GM20431 (cell line): ENCODE data around the gene TSPAN6.

ENCODE experiments used
- in situ Hi-C: fragments of 300-500 bp; cut with MseI, MboI; formaldehyde crosslinking; loops from one replicate; pipeline ENCODE4 v1.15.0; 2020; ENCODE audit warnings: low sequenced_read_pairs; ENCODE audit not compliant: unreplicated experiment

TSPAN6 gene, protein sequence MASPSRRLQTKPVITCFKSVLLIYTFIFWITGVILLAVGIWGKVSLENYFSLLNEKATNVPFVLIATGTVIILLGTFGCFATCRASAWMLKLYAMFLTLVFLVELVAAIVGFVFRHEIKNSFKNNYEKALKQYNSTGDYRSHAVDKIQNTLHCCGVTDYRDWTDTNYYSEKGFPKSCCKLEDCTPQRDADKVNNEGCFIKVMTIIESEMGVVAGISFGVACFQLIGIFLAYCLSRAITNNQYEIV

DNA sequence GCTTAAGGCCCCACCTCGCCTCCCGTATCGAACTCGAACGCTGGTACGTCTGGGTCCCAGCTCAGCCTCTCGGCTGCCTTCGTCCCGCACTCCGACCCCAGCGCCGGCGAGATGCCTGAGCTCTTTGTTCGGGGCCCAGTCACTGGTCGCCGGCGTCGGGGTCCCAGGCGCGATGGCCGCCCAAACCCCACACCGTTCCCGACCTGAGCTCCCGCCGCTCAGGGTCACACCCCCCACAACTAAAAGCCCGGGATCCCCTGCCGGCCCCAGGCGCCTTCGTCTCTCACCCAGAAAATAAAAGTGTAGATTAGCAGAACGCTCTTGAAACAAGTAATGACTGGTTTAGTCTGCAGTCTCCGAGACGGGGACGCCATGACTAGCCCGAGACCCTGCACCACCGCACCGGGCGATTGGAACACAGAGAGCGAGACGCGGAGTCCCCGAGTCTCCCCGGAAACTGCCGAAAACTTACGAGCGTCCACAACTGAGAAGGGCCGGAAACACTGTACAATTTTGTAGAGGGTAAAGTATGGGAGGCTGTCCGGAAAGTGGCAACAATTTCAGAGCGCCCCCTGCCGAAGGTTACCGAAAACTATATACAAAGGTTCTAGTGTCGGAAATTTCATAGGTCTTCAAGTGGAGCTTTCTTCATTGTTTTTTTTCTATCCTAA is at the start of gene TSPAN6:
Gene TSPAN6, minus strand, starts transcription at position 486 of the 671 bp plus-strand sequence. Its CDS starts 112 bp downstream, at position 374.
- in situ Hi-C loops = no loop called here

- in situ Hi-C loops = no loop called here
Observed at GRCh38 chrX:100685997-100686305, 49.3 kb upstream of the TSPAN6 start.

- in situ Hi-C loops = no loop called here
Observed at GRCh38 chrX:100685284-100685996, 48.8 kb upstream of the TSPAN6 start.

- in situ Hi-C loops = no loop called here
Observed at GRCh38 chrX:100682939-100683338, 46.3 kb upstream of the TSPAN6 start.

- in situ Hi-C loops = no loop called here
Observed at GRCh38 chrX:100681599-100681998, 45.0 kb upstream of the TSPAN6 start.

- in situ Hi-C loops = no loop called here
Observed at GRCh38 chrX:100680756-100681155, 44.1 kb upstream of the TSPAN6 start.

- in situ Hi-C loops = no loop called here
Observed at GRCh38 chrX:100677611-100678181, 41.1 kb upstream of the TSPAN6 start.

- in situ Hi-C loops = no loop called here
Observed at GRCh38 chrX:100674705-100675104, 38.1 kb upstream of the TSPAN6 start.

GRCh38 chrX:100673397-100673953 is 36.9 kb upstream of the TSPAN6 start:
- in situ Hi-C loops = no loop called here

GRCh38 chrX:100672966-100673365 is 36.4 kb upstream of the TSPAN6 start:
- in situ Hi-C loops = no loop called here

GRCh38 chrX:100663642-100664041 is 27.0 kb upstream of the TSPAN6 start:
- in situ Hi-C loops = no loop called here

DNA sequence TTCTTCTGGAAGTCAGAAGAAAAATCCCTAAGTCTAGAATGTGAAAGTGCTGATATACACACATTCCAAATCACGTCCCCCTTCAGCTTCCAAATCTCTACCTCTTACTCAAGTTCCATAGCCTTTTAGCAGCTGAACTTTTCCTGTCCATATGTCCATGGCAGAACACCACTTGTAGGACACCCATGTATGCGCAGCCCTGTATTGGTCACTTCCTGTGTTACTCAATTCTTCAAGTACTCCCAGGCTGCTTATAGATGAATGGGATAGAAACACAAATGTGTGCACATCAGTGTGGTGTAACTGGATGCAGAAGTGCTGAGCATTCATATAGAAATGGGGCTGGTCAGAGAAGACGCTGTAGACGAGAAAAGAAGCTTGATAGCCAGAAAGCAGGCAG is 26.2 kb upstream of the TSPAN6 start:
- in situ Hi-C loops = no loop called here

GRCh38 chrX:100662170-100662569 is 25.6 kb upstream of the TSPAN6 start:
- in situ Hi-C loops = no loop called here

- in situ Hi-C loops = no loop called here
Observed at GRCh38 chrX:100659431-100660137, 23.0 kb upstream of the TSPAN6 start.

GRCh38 chrX:100658941-100659381 is 22.4 kb upstream of the TSPAN6 start:
- in situ Hi-C loops = no loop called here

- in situ Hi-C loops = no loop called here
Observed at GRCh38 chrX:100654261-100654660, 17.7 kb upstream of the TSPAN6 start.

DNA sequence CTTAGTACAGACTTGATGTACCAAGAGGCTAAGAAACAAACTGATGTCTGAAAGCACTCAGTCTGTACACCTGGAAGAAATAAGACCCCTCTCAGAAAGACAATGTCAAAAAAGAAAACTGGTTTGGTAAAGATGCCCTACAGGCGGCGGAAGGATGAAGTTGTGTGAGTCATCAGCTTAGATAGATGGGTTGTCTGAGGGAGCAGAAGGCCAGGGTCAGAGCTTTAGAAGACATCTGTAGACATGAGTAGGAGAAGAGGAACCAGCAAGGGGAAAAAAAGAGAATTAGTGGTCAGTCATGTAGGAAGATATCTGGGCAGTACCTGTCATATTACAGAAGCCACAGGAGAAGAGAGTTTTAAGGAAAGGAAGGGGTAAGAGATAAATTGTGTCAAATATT is 15.7 kb upstream of the TSPAN6 start:
- in situ Hi-C loops = no loop called here

- in situ Hi-C loops = no loop called here
Observed at GRCh38 chrX:100650841-100651240, 14.2 kb upstream of the TSPAN6 start.

GRCh38 chrX:100649550-100650356 is 13.1 kb upstream of the TSPAN6 start:
- in situ Hi-C loops = no loop called here
